Pulmonary artery endothelial cell (primary cell): ENCODE results near the gene PXDN. TPM values are rescaled to one million over a fixed set of nuclear protein-coding genes. Genes with fewer than 3 reads are reported as not detected.
A peak's percentile ranks its signal among the peaks of the same experiment; 100 is the strongest.

Experiments
- DNase-seq: peaks from one replicate; pipeline ENCODE4 v3.0.0-alpha.2; 2011; ENCODE audit warnings: low read depth, low spot score
- total RNA-seq: library from RNA; depleted of rRNA; stranded (reverse); fragments of >200 nt; gene quantifications from 2 replicates; pipeline ENCODE4 v1.2.3, GENCODE V29; 2014

The PXDN gene
- total RNA-seq, 1 donor from 2014 or later: 307 TPM

GRCh38 chr2:1601067-1601412 lies 143.3 kb downstream of the PXDN start:
- no peak for DNase-seq

GRCh38 chr2:1600191-1601066 lies 143.9 kb downstream of the PXDN start:
- DNase-seq: no peak

- no peak for DNase-seq
These were observed 144.8 kb downstream of the PXDN start for GRCh38 chr2:1599301-1600085.

GRCh38 chr2:1598800-1599199 lies 145.5 kb downstream of the PXDN start:
- DNase-seq: no peak

- no peak for DNase-seq
These were observed 146.1 kb downstream of the PXDN start for GRCh38 chr2:1598041-1598710.

GRCh38 chr2:1595274-1595673 lies 149.0 kb downstream of the PXDN start:
- DNase-seq: no peak

- DNase-seq: no peak
These were observed 149.7 kb downstream of the PXDN start for GRCh38 chr2:1594373-1595171.

GRCh38 chr2:1594123-1594372 lies 150.3 kb downstream of the PXDN start:
- no peak for DNase-seq

GRCh38 chr2:1593371-1594122 lies 150.8 kb downstream of the PXDN start:
- DNase-seq: no peak

- peak; percentile 58 for DNase-seq
These were observed 152.1 kb downstream of the PXDN start for GRCh38 chr2:1591978-1592907.

- DNase-seq: no peak
These were observed 152.9 kb downstream of the PXDN start for GRCh38 chr2:1591461-1591770.

- peak; percentile 80 for DNase-seq
These were observed 153.5 kb downstream of the PXDN start for GRCh38 chr2:1590596-1591460.

GRCh38 chr2:1588978-1589621 lies 155.2 kb downstream of the PXDN start:
- DNase-seq: no peak

- no peak for DNase-seq
These were observed 156.0 kb downstream of the PXDN start for GRCh38 chr2:1588051-1588977.

GRCh38 chr2:1586923-1587840 lies 157.1 kb downstream of the PXDN start:
- DNase-seq: no peak

- no peak for DNase-seq
These were observed 157.9 kb downstream of the PXDN start for GRCh38 chr2:1586251-1586922.
